H1 (cell line): ENCODE data around the gene SLC9A7. TPM values are rescaled to one million over a fixed set of nuclear protein-coding genes. Genes with fewer than 3 reads are reported as not detected.

ENCODE experiments used
- CTCF ChIA-PET: fragments of 300-600 bp; sonication (Branson Sonifier 250); formaldehyde crosslinking; loops from one replicate; lab custom pipeline; 2021; ENCODE audit not compliant: partially characterized antibody; lab: Charles Lee
- POLR2A ChIA-PET: fragments of 300-600 bp; sonication (Branson Sonifier 250); formaldehyde crosslinking; loops from one replicate; lab custom pipeline; 2021; ENCODE audit warnings: inconsistent platforms; ENCODE audit not compliant: partially characterized antibody; lab: Charles Lee
- DNase-seq, 2 experiments: peaks; one replicate each; pipeline versions ENCODE4 v3.0.0 to v3.0.0-alpha.2; 2010 to 2022; ENCODE audit warnings: low spot score in 2 of 2, low read depth in 1 of 2, mixed read lengths in 1 of 2
- FAIRE-seq: peaks from 2 replicates; lab custom pipeline; 2011; peaks lifted over from hg19 to GRCh38; lab: Jason Lieb, UNC
- H2AFZ ChIP-seq: 2 replicates; pipeline ENCODE4 v1.8.1; 2012; ENCODE audit warnings: low read length, inconsistent platforms
- H2AK5ac ChIP-seq: 2 replicates; pipeline ENCODE4 v1.6.1; 2013; ENCODE audit warnings: low read depth, low read length
- H2BK120ac ChIP-seq: replicated peaks from 2 replicates; pipeline ENCODE3; 2013; ENCODE audit warnings: low read depth, low read length, inconsistent platforms
- H2BK12ac ChIP-seq: 2 replicates; pipeline ENCODE4 v1.6.1; 2013; ENCODE audit warnings: low read depth, low read length
- H2BK15ac ChIP-seq: 2 replicates; pipeline ENCODE4 v1.6.1; 2013; ENCODE audit warnings: low read length
- H2BK20ac ChIP-seq: 2 replicates; pipeline ENCODE4 v1.6.1; 2013; ENCODE audit warnings: low read length
- H2BK5ac ChIP-seq: 2 replicates; pipeline ENCODE4 v1.6.1; 2013; ENCODE audit warnings: low read depth, low read length
- H3K14ac ChIP-seq: 2 replicates; pipeline ENCODE4 v1.6.1; 2013; ENCODE audit warnings: inconsistent platforms; ENCODE audit not compliant: insufficient read length
- H3K18ac ChIP-seq: 2 replicates; pipeline ENCODE4 v1.6.1; 2013; ENCODE audit warnings: low read length; ENCODE audit errors: extremely low read depth
- H3K23ac ChIP-seq: 2 replicates; pipeline ENCODE4 v1.6.1; 2013; ENCODE audit warnings: inconsistent platforms; ENCODE audit not compliant: insufficient read length
- H3K23me2 ChIP-seq: 2 replicates; pipeline ENCODE4 v1.6.1; 2013; ENCODE audit warnings: low read depth, low read length
- H3K27ac ChIP-seq: 2 replicates; pipeline ENCODE4 v1.6.1; 2011; ENCODE audit warnings: low read depth, low read length, inconsistent platforms
- H3K27me3 ChIP-seq, 4 experiments: replicated peaks in 1 of 4; 1 replicate in 1 of 4; 2 replicates in 3 of 4; pipeline versions ENCODE4 v1.6.1 to v1.8.1; 2011 to 2013; ENCODE audit warnings: low read length in 3 of 4, mild to moderate bottlenecking in 3 of 4, inconsistent platforms in 2 of 4, mixed read lengths in 2 of 4, moderate library complexity in 1 of 4; ENCODE audit not compliant: control insufficient read depth in 3 of 4, insufficient read depth in 3 of 4; ENCODE audit errors: extremely low read depth in 1 of 4
- H3K36me3 ChIP-seq, 4 experiments: 2 replicates each; pipeline versions ENCODE4 v1.6.1 to v1.8.1; 2011 to 2013; ENCODE audit warnings: mild to moderate bottlenecking in 4 of 4, low read length in 3 of 4, moderate library complexity in 2 of 4, control low read depth in 1 of 4, inconsistent platforms in 1 of 4; ENCODE audit not compliant: insufficient read depth in 4 of 4, control insufficient read depth in 2 of 4
- H3K4ac ChIP-seq: replicated peaks from 2 replicates; pipeline ENCODE3; 2013; ENCODE audit warnings: low read length, low read depth, mixed read lengths, inconsistent platforms; ENCODE audit not compliant: insufficient read length
- H3K4me1 ChIP-seq, 4 experiments: replicated peaks in 1 of 4; 1 replicate in 1 of 4; 2 replicates in 3 of 4; pipeline versions ENCODE4 v1.6.1 to v1.8.1; 2011 to 2013; ENCODE audit warnings: low read length in 3 of 4, inconsistent platforms in 2 of 4, mixed read lengths in 1 of 4; ENCODE audit not compliant: insufficient read depth in 4 of 4, control insufficient read depth in 3 of 4
- H3K4me2 ChIP-seq, 2 experiments: 2 replicates each; pipeline versions ENCODE4 v1.6.1 to v1.8.1; 2011 to 2013; ENCODE audit warnings: low read depth in 2 of 2, low read length in 2 of 2, control low read depth in 1 of 2, inconsistent platforms in 1 of 2, mild to moderate bottlenecking in 1 of 2; ENCODE audit not compliant: insufficient read depth in 1 of 2
- H3K4me3 ChIP-seq, 4 experiments: fragments of 200-600, 300-600 bp in 1 of 4; sonication (generic), shearing (Covaris generic), sonication (Bioruptor Twin) in 1 of 4; 2 replicates each; pipeline versions ENCODE4 v1.5.1 to v1.8.1; 2011 to 2016; ENCODE audit warnings: low read length in 4 of 4, low read depth in 3 of 4, control low read depth in 2 of 4, inconsistent platforms in 2 of 4, mild to moderate bottlenecking in 2 of 4, mixed read lengths in 1 of 4, moderate library complexity in 1 of 4; ENCODE audit not compliant: insufficient read depth in 2 of 4; ENCODE audit errors: extremely low read depth in 1 of 4
- H3K56ac ChIP-seq: replicated peaks from 2 replicates; pipeline ENCODE3; 2013; ENCODE audit warnings: low read depth, mild to moderate bottlenecking, mixed read lengths, low read length, inconsistent platforms; ENCODE audit not compliant: insufficient read length
- H3K79me1 ChIP-seq: 2 replicates; pipeline ENCODE4 v1.6.1; 2013; ENCODE audit warnings: low read depth, low read length, control low read depth
- H3K79me2 ChIP-seq, 2 experiments: 2 replicates each; pipeline versions ENCODE4 v1.6.1 to v1.8.1; 2012 to 2013; ENCODE audit warnings: low read length in 2 of 2, mild to moderate bottlenecking in 2 of 2, inconsistent platforms in 1 of 2; ENCODE audit not compliant: insufficient read depth in 2 of 2, control insufficient read depth in 1 of 2
- H3K9ac ChIP-seq, 4 experiments: replicated peaks in 1 of 4; 1 replicate in 1 of 4; 2 replicates in 3 of 4; pipeline versions ENCODE4 v1.6.1 to v1.8.1; 2011 to 2013; ENCODE audit warnings: low read depth in 3 of 4, low read length in 3 of 4, control low read depth in 2 of 4, mild to moderate bottlenecking in 2 of 4, moderate library complexity in 2 of 4, inconsistent platforms in 1 of 4; ENCODE audit errors: extremely low read depth in 1 of 4
- H3K9me3 ChIP-seq, 2 experiments: 2 replicates each; pipeline versions ENCODE4 v1.6.1 to v1.8.1; 2012 to 2013; ENCODE audit warnings: mild to moderate bottlenecking in 2 of 2, moderate library complexity in 2 of 2, control low read depth in 1 of 2, inconsistent platforms in 1 of 2, low read depth in 1 of 2, low read length in 1 of 2, mixed read lengths in 1 of 2; ENCODE audit not compliant: insufficient read depth in 2 of 2
- H4K20me1 ChIP-seq, 2 experiments: replicated peaks in 1 of 2; 2 replicates each; pipeline versions ENCODE3 to v1.8.1; 2011 to 2013; ENCODE audit warnings: inconsistent platforms in 2 of 2, low read length in 2 of 2, mild to moderate bottlenecking in 1 of 2; ENCODE audit not compliant: insufficient read depth in 2 of 2, control insufficient read depth in 1 of 2
- H4K5ac ChIP-seq: 2 replicates; pipeline ENCODE4 v1.6.1; 2013; ENCODE audit warnings: low read length, low read depth, mixed read lengths, inconsistent platforms; ENCODE audit not compliant: insufficient read length
- H4K8ac ChIP-seq: 2 replicates; pipeline ENCODE4 v1.8.0; 2013; ENCODE audit warnings: mild to moderate bottlenecking, moderate library complexity, low read length, inconsistent platforms; ENCODE audit not compliant: insufficient read depth; ENCODE audit errors: extremely low read depth
- H4K91ac ChIP-seq: replicated peaks from 2 replicates; pipeline ENCODE3; 2013; ENCODE audit warnings: low read length, mixed read lengths, inconsistent platforms; ENCODE audit not compliant: insufficient read length
- WGBS, 2 experiments: shearing (Covaris generic) in 1 of 2; methylation state at CpG; one replicate each; pipeline versions ENCODE4 v1.1.6 to v1.1.7; 2013 to 2015; ENCODE audit warnings: low lambda C conversion rate in 2 of 2, mixed read lengths in 2 of 2, inconsistent platforms in 1 of 2, low coverage in 1 of 2, missing lambda C conversion rate in 1 of 2; ENCODE audit not compliant: insufficient replicate concordance in 2 of 2, insufficient coverage in 1 of 2, insufficient read length in 1 of 2; ENCODE audit errors: extremely low coverage in 1 of 2, missing lambda C conversion rate in 1 of 2; 5-methylcytosine and 5-hydroxymethylcytosine counted together
- polyA plus RNA-seq, 7 experiments: library from polyadenylated mRNA; depleted of rRNA in 3 of 7; stranded (reverse) in 5 of 7; unstranded in 2 of 7; fragments of >200 nt in 5 of 7; fragments of 200-250 nt in 2 of 7; gene quantifications; 1 replicate in 5 of 7; 2 replicates in 1 of 7; 4 replicates in 1 of 7; pipeline versions ENCODE4 v1.2.1 to v1.2.3, GENCODE V29; 2011 to 2013; ENCODE audit warnings: missing spikeins in 2 of 7, mixed read lengths in 2 of 7
- total RNA-seq: library from RNA; stranded (reverse); fragmentation: NEBNext Ultra II Directional; extraction: Animal tissue kit (Norgen Biotek cat#: 25700); gene quantifications from 2 replicates; pipeline ENCODE4 v1.2.1, GENCODE V29; 2021

Gene SLC9A7
- total and polyA plus RNA-seq, 2 of the 8 experiments (the other 6 are each of a cell fraction or from before 2014, with no cell fraction given): 6.7 to 17.2 TPM

DNA sequence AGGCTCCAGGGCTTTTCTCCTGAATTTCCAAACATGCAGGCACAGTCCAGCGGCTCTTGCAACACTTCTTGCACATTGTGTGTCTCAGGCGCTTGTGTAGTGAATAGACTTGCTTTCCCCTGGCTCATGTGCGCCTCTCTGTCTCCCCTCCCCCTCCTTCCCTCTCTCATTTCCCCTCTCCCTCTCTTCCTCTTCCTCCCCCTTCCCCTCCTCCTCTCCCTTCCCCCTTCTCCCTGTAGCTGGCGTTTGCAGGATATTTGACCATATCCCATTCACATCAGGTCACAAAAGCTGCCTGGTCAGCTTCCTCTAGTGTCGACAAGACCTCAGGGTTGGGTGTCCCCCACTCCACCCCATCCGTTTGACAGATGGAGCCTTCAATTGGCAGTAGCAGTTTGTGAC, 182.9 kb downstream of the SLC9A7 start:
- H3K4me1 ChIP-seq: peaks cover 0 to 12% (median 3%) of the 10 kb centered on the region in 4 experiments; a peak in 3 of 7 replicates
- no peak overlapping the region for H2BK12ac ChIP-seq
- H2BK5ac ChIP-seq: no peak overlapping the region
- H2BK15ac ChIP-seq: no peak overlapping the region
- no peak overlapping the region for H2AK5ac ChIP-seq
- H3K23me2 ChIP-seq: peaks cover 6% of the 10 kb centered on the region
- no peak overlapping the region for H3K14ac ChIP-seq
- CTCF ChIA-PET: interaction anchor here (0.6 to 0.9 kb wide), 4 partner anchors 11 to 617 kb away, joined by 3 to 4 read pairs (median 3); no protein-coding TSS in a partner anchor
- no peak overlapping the region for H2AFZ ChIP-seq
- DNase-seq: no peak
- H3K4ac ChIP-seq: no peak overlapping the region
- no peaks in the 10 kb centered on the region; a peak in 1 of 7 replicates for H3K27me3 ChIP-seq
- no peak for FAIRE-seq
- peak overlapping the region; percentile 64 to 81 (median 70) for H3K4me3 ChIP-seq
- WGBS, 2 experiments: 12% methylated on average over 2 of the region's 6 CpGs; no CpG with 5 or more reads in 1 of the 2 experiments
- no peak overlapping the region for H3K18ac ChIP-seq
- H3K79me2 ChIP-seq: peaks cover 0 to 45% of the 10 kb centered on the region in 2 experiments; a peak in 2 of 4 replicates
- H3K56ac ChIP-seq: no peak overlapping the region
- no peak overlapping the region for H2BK20ac ChIP-seq
- peaks cover 0 to 8% of the 10 kb centered on the region in 2 experiments for H4K20me1 ChIP-seq
- no peaks in the 10 kb centered on the region for H3K9me3 ChIP-seq
- no peak overlapping the region for H2BK120ac ChIP-seq
- no peaks in the 10 kb centered on the region; a peak in 1 of 8 replicates for H3K36me3 ChIP-seq
- H4K8ac ChIP-seq: no peak overlapping the region
- no peak overlapping the region for H3K9ac ChIP-seq
- POLR2A ChIA-PET: interaction anchor here (0.6 to 2.2 kb wide), 2 partner anchors 12 to 37 kb away, joined by 3 to 9 read pairs; no protein-coding TSS in a partner anchor
- no peak overlapping the region for H3K27ac ChIP-seq
- no peak overlapping the region for H4K91ac ChIP-seq
- no peak overlapping the region for H4K5ac ChIP-seq
- H3K79me1 ChIP-seq: no peaks in the 10 kb centered on the region
- peak overlapping the region; percentile 73 to 97 for H3K4me2 ChIP-seq
- H3K23ac ChIP-seq: no peak overlapping the region
